GM12878 (cell line): Measurements from ENCODE around the gene CACTIN. TPM values are rescaled to one million over a fixed set of nuclear protein-coding genes. Genes with fewer than 3 reads are reported as not detected.

Experiments
- ATAC-seq: fragments of 200-7000 bp; cut with Tn5 transposase; 3 replicates; pipeline ENCODE4 v1.9.1; 2020; ENCODE audit warnings: mild to moderate bottlenecking, moderate library complexity
- BruUV-seq: library from RNA; stranded (reverse); fragments of 400-500 nt; replicated peaks from 2 replicates; lab custom pipeline; 2021; lab: Mats Ljungman, UMichigan
- CTCF ChIA-PET: fragments of 300-600 bp; sonication (Branson Sonifier 250); formaldehyde crosslinking; extraction: SDS; loops from one replicate; lab custom pipeline; 2021; ENCODE audit warnings: inconsistent platforms; lab: Yijun Ruan, JAX
- POLR2A ChIA-PET: fragments of 350-600 bp; formaldehyde crosslinking; extraction: SDS; loops from one replicate; lab custom pipeline; 2021; ENCODE audit warnings: inconsistent platforms; lab: Charles Lee
- RAD21 ChIA-PET: fragments of 300-600 bp; sonication (Branson Sonifier 250); formaldehyde crosslinking; loops from one replicate; lab custom pipeline; 2023; ENCODE audit warnings: antibody characterized with exemption; ENCODE audit not compliant: unreplicated experiment; lab: Charles Lee
- SMC1A ChIA-PET: fragments of 300-600 bp; sonication (Branson Sonifier 250); formaldehyde crosslinking; loops from one replicate; lab custom pipeline; 2023; ENCODE audit not compliant: unreplicated experiment, uncharacterized antibody; lab: Charles Lee
- DNase-seq: peaks from one replicate; pipeline ENCODE4 v3.0.0-alpha.2; 2011; ENCODE audit warnings: low read depth, low spot score
- FAIRE-seq: peaks from 3 replicates; lab custom pipeline; 2011; peaks lifted over from hg19 to GRCh38; lab: Jason Lieb, UNC
- H2AFZ ChIP-seq: 2 replicates; pipeline ENCODE4 v1.6.0; 2011; ENCODE audit warnings: low read depth, low read length, control low read depth; ENCODE audit not compliant: control insufficient read depth
- H3K27ac ChIP-seq: 2 replicates; pipeline ENCODE4 v1.5.1; 2011; ENCODE audit warnings: control low read depth; ENCODE audit not compliant: control insufficient read depth, insufficient read depth
- H3K27me3 ChIP-seq, 2 experiments: replicated peaks in 1 of 2; 2 replicates each; pipeline versions ENCODE4 v1.6.0 to v1.6.1; 2011; ENCODE audit warnings: low read length in 1 of 2; ENCODE audit not compliant: control insufficient read depth in 2 of 2, insufficient read depth in 2 of 2
- H3K36me3 ChIP-seq, 2 experiments: 2 replicates each; pipeline ENCODE4 v1.5.1; 2011; ENCODE audit warnings: low read length in 1 of 2; ENCODE audit not compliant: control insufficient read depth in 2 of 2, insufficient read depth in 2 of 2
- H3K4me1 ChIP-seq: 2 replicates; pipeline ENCODE4 v1.6.1; 2011; ENCODE audit warnings: mild to moderate bottlenecking, low read length, moderate library complexity, mixed read lengths; ENCODE audit not compliant: control insufficient read depth, insufficient read depth
- H3K4me2 ChIP-seq: 2 replicates; pipeline ENCODE4 v1.6.0; 2011; ENCODE audit warnings: control low read depth; ENCODE audit not compliant: control insufficient read depth, insufficient read depth
- H3K4me3 ChIP-seq: fragments of 200-600 bp; sonication (generic); 2 replicates; pipeline ENCODE4 v1.5.1; 2016
- H3K79me2 ChIP-seq: 2 replicates; pipeline ENCODE4 v1.6.0; 2011; ENCODE audit warnings: low read length; ENCODE audit not compliant: control insufficient read depth, insufficient read depth
- H3K9ac ChIP-seq: 2 replicates; pipeline ENCODE4 v1.8.0; 2011; ENCODE audit warnings: low read length, control low read depth, mixed read lengths; ENCODE audit not compliant: control insufficient read depth, insufficient read depth
- H3K9me3 ChIP-seq: replicated peaks from 3 replicates; pipeline ENCODE4 v1.5.1; 2011; ENCODE audit warnings: mild to moderate bottlenecking, low read length; ENCODE audit not compliant: control insufficient read depth, insufficient read depth
- H4K20me1 ChIP-seq: 2 replicates; pipeline ENCODE4 v1.6.0; 2011; ENCODE audit not compliant: control insufficient read depth, insufficient read depth
- CEBPB ChIP-seq, 2 experiments: fragments of 150-350 bp in 1 of 2; IDR thresholded peaks; 2 replicates each; pipeline ENCODE4 v1.6.1; 2012 to 2014; ENCODE audit warnings: low read depth in 2 of 2, low read length in 2 of 2, borderline replicate concordance in 1 of 2, inconsistent platforms in 1 of 2
- CHD1 ChIP-seq: IDR thresholded peaks from 2 replicates; pipeline ENCODE4 v1.6.1; 2012; ENCODE audit warnings: low read depth, low read length, improper control_type of control experiment
- JUNB ChIP-seq: IDR thresholded peaks from 2 replicates; pipeline ENCODE4 v1.6.1; 2016; ENCODE audit warnings: antibody characterized with exemption, mild to moderate bottlenecking
- SPI1 ChIP-seq: IDR thresholded peaks from 2 replicates; pipeline ENCODE4 v1.6.1; 2011; ENCODE audit warnings: low read depth, mild to moderate bottlenecking, low read length, moderate library complexity, borderline replicate concordance; ENCODE audit not compliant: insufficient read depth
- SREBF1 ChIP-seq: IDR thresholded peaks from 2 replicates; pipeline ENCODE4 v1.6.1; 2012; ENCODE audit warnings: mild to moderate bottlenecking, low read length
- SRF ChIP-seq, 2 experiments: IDR thresholded peaks; 2 replicates each; pipeline ENCODE4 v1.6.1; 2011; ENCODE audit warnings: low read depth in 2 of 2, low read length in 2 of 2, mild to moderate bottlenecking in 1 of 2, moderate library complexity in 1 of 2
- STAT1 ChIP-seq: fragments of 450-650 bp; conservative IDR thresholded peaks from 2 replicates; pipeline ENCODE4 v1.6.1; 2014; ENCODE audit warnings: antibody characterized with exemption, mild to moderate bottlenecking
- TCF7 ChIP-seq: IDR thresholded peaks from 2 replicates; pipeline ENCODE4 v1.6.1; 2014; ENCODE audit warnings: antibody characterized with exemption, borderline replicate concordance
- YBX1 ChIP-seq: fragments of 450-650 bp; IDR thresholded peaks from 2 replicates; pipeline ENCODE4 v1.6.1; 2016; ENCODE audit warnings: antibody characterized with exemption
- WGBS: methylation state at CpG from one replicate; pipeline ENCODE4 v1.1.6; 2016; ENCODE audit warnings: low lambda C conversion rate; ENCODE audit not compliant: insufficient replicate concordance, insufficient coverage; ENCODE audit errors: missing lambda C conversion rate; 5-methylcytosine and 5-hydroxymethylcytosine counted together
- in situ Hi-C: fragments of 300-500 bp; cut with MboI; formaldehyde crosslinking; loops from 9 replicates; pipeline ENCODE4 v1.14.3; 2018; ENCODE audit warnings: mixed read lengths
- intact Hi-C: fragments of 100-400 bp; cut with micrococcal nuclease; formaldehyde crosslinking; loops from one replicate; pipeline ENCODE4 v1.14.2; 2022; ENCODE audit not compliant: unreplicated experiment
- polyA plus RNA-seq, 11 experiments: library from polyadenylated mRNA; depleted of rRNA in 4 of 11; unstranded in 6 of 11; stranded (reverse) in 5 of 11; fragments of >200 nt; fragmentation: Nextera tagmentation in 4 of 11; fragmentation: Illumina TruSeq in 1 of 11; extraction: Ambion mirVana in 4 of 11; extraction: Trizol in 1 of 11; gene quantifications; 1 replicate in 1 of 11; 2 replicates in 10 of 11; pipeline versions ENCODE4 v1.2.1 to v1.2.3, GENCODE V29; 2011 to 2016; ENCODE audit warnings: inconsistent platforms in 2 of 11, missing spikeins in 2 of 11, low read depth in 1 of 11
- total RNA-seq, 4 experiments: library from RNA; depleted of rRNA in 3 of 4; stranded (reverse); fragments of >200 nt in 3 of 4; fragmentation: Illumina TruSeq in 1 of 4; extraction: Trizol in 1 of 4; gene quantifications; 2 replicates each; pipeline versions ENCODE4 v1.2.1 to v1.2.3, GENCODE V29; 2013 to 2021
- TF ChIP-seq, protein P1 (sequence below): IDR thresholded peaks from 2 replicates; pipeline ENCODE4 v1.6.1; 2012; ENCODE audit warnings: improper control_type of control experiment, low read depth, low read length; ENCODE audit not compliant: insufficient replicate concordance
- TF ChIP-seq, protein P2 (sequence below): IDR thresholded peaks from 2 replicates; pipeline ENCODE4 v1.6.1; 2011; ENCODE audit warnings: borderline replicate concordance, low read depth, mild to moderate bottlenecking, moderate library complexity, mixed read lengths, low read length; ENCODE audit not compliant: insufficient read depth; ENCODE audit errors: extremely low read length
- TF ChIP-seq, protein P3 (sequence below): fragments of 450-650 bp; IDR thresholded peaks from 2 replicates; pipeline ENCODE4 v1.6.1; 2017; ENCODE audit warnings: mild to moderate bottlenecking, moderate library complexity

The CACTIN gene
- total and polyA plus RNA-seq, 10 of the 15 experiments (the other 5 are each of a cell fraction or from before 2014, with no cell fraction given): 0.40 to 31.4 (median 12.5) TPM

DNA sequence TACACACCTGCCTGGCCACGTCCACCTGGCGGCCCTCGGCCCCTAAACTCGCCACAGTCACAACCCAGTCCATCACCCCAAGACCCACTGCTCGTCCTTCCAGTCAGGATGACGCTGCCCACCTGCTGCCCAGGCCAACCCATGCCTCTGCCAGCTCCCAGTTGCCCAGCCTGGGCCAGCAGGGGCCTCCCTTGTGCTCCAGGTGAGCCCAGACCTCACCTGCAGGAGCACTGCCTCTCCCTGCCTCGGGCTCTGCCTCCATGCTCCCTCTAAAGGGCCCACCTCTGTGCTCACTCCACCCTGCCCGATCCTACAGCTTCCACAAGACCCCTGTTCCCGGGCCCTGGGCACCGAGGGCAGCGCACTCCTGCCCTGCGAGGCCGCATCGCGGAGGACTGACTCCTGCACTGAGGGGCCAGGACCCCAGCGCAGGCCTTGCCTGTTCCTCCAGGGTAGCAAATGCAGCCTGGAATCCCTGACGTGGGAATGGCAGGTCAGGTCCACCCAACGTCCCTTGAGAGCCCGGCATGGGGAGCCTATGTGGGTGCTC is 8.0 kb upstream of the CACTIN start (continued):
- TF ChIP-seq TCF7 (no peak), CHD1 (no peak), SREBF1 (no peak)

DNA sequence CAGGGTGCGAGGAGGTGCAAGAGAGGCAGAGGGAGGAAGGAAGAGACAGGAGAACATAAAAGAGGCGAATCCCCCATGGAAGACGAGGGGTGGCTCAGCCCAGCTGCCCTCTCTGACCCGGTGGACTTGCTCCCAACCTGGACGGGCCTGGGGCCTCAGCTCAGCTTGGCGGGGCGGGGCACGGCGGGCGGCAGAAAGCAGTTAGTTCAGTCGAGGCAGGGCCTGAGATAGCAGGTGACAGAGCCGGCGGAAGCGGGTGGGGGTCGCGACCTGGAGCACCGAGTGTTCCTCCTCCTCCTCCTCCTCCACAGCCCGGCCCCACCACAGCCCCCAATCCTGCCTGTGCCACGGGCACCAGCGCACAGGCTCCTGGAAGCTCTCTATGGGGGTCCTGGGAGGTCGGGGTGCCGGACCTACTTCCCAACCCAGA is 7.0 kb upstream of the CACTIN start:
- Histone ChIP-seq H3K79me2 (no peaks in the 10 kb centered on the region), H4K20me1 (no peaks in the 10 kb centered on the region), H3K9ac (no peak overlapping the region), H3K27ac (no peak overlapping the region), H3K4me3 (no peak overlapping the region), H3K36me3 (no peaks in the 10 kb centered on the region; a peak in 1 of 4 replicates), H3K4me1 (no peaks in the 10 kb centered on the region), H3K4me2 (no peak overlapping the region), H3K27me3 (no peaks in the 10 kb centered on the region), H2AFZ (no peak overlapping the region), H3K9me3 (no peaks in the 10 kb centered on the region)
- intact Hi-C loops (no loop called here), in situ Hi-C loops (no loop called here)
- 88% methylated on average over 20 of the region's 22 CpGs for WGBS
- ChIA-PET SMC1A (no interaction called here), CTCF (no interaction called here), RAD21 (no interaction called here), POLR2A (no interaction called here)
- BruUV-seq: no TSS peak
- ATAC-seq: no peak
- no peak for FAIRE-seq
- DNase-seq: no peak
- TF ChIP-seq, protein P1, sequence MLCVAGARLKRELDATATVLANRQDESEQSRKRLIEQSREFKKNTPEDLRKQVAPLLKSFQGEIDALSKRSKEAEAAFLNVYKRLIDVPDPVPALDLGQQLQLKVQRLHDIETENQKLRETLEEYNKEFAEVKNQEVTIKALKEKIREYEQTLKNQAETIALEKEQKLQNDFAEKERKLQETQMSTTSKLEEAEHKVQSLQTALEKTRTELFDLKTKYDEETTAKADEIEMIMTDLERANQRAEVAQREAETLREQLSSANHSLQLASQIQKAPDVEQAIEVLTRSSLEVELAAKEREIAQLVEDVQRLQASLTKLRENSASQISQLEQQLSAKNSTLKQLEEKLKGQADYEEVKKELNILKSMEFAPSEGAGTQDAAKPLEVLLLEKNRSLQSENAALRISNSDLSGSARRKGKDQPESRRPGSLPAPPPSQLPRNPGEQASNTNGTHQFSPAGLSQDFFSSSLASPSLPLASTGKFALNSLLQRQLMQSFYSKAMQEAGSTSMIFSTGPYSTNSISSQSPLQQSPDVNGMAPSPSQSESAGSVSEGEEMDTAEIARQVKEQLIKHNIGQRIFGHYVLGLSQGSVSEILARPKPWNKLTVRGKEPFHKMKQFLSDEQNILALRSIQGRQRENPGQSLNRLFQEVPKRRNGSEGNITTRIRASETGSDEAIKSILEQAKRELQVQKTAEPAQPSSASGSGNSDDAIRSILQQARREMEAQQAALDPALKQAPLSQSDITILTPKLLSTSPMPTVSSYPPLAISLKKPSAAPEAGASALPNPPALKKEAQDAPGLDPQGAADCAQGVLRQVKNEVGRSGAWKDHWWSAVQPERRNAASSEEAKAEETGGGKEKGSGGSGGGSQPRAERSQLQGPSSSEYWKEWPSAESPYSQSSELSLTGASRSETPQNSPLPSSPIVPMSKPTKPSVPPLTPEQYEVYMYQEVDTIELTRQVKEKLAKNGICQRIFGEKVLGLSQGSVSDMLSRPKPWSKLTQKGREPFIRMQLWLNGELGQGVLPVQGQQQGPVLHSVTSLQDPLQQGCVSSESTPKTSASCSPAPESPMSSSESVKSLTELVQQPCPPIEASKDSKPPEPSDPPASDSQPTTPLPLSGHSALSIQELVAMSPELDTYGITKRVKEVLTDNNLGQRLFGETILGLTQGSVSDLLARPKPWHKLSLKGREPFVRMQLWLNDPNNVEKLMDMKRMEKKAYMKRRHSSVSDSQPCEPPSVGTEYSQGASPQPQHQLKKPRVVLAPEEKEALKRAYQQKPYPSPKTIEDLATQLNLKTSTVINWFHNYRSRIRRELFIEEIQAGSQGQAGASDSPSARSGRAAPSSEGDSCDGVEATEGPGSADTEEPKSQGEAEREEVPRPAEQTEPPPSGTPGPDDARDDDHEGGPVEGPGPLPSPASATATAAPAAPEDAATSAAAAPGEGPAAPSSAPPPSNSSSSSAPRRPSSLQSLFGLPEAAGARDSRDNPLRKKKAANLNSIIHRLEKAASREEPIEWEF: no peak
- TF ChIP-seq, protein P2, sequence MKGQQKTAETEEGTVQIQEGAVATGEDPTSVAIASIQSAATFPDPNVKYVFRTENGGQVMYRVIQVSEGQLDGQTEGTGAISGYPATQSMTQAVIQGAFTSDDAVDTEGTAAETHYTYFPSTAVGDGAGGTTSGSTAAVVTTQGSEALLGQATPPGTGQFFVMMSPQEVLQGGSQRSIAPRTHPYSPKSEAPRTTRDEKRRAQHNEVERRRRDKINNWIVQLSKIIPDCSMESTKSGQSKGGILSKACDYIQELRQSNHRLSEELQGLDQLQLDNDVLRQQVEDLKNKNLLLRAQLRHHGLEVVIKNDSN: no peak
- TF ChIP-seq, protein P3, sequence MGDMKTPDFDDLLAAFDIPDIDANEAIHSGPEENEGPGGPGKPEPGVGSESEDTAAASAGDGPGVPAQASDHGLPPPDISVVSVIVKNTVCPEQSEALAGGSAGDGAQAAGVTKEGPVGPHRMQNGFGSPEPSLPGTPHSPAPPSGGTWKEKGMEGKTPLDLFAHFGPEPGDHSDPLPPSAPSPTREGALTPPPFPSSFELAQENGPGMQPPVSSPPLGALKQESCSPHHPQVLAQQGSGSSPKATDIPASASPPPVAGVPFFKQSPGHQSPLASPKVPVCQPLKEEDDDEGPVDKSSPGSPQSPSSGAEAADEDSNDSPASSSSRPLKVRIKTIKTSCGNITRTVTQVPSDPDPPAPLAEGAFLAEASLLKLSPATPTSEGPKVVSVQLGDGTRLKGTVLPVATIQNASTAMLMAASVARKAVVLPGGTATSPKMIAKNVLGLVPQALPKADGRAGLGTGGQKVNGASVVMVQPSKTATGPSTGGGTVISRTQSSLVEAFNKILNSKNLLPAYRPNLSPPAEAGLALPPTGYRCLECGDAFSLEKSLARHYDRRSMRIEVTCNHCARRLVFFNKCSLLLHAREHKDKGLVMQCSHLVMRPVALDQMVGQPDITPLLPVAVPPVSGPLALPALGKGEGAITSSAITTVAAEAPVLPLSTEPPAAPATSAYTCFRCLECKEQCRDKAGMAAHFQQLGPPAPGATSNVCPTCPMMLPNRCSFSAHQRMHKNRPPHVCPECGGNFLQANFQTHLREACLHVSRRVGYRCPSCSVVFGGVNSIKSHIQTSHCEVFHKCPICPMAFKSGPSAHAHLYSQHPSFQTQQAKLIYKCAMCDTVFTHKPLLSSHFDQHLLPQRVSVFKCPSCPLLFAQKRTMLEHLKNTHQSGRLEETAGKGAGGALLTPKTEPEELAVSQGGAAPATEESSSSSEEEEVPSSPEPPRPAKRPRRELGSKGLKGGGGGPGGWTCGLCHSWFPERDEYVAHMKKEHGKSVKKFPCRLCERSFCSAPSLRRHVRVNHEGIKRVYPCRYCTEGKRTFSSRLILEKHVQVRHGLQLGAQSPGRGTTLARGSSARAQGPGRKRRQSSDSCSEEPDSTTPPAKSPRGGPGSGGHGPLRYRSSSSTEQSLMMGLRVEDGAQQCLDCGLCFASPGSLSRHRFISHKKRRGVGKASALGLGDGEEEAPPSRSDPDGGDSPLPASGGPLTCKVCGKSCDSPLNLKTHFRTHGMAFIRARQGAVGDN: no peak
- TF ChIP-seq JUNB: no peak
- TF ChIP-seq CEBPB (IDR thresholded peaks at IDR 0.05; ENCODE audit: borderline replicate concordance in 1 of 2, low read depth in 2 of 2, low read length in 2 of 2): no peak
- TF ChIP-seq STAT1: no peak
- TF ChIP-seq YBX1: no peak
- no peak for TF ChIP-seq SRF (IDR thresholded peaks at IDR 0.05; ENCODE audit: low read depth in 2 of 2, low read length in 2 of 2)
- TF ChIP-seq SPI1: no peak
